T-cell (primary cell): ENCODE results near the gene WDR37. TPM values are rescaled to one million over a fixed set of nuclear protein-coding genes. Genes with fewer than 3 reads are reported as not detected.

ENCODE experiments used
- ATAC-seq, 4 experiments: fragments of 200-7000 bp in 3 of 4; fragments of 150-1000 bp in 1 of 4; cut with Tn5 transposase; replicated peaks in 1 of 4; 1 replicate in 3 of 4; 2 replicates in 1 of 4; pipeline ENCODE4 v1.10.0; 2021; ENCODE audit warnings: moderate library complexity in 3 of 4, mild to moderate bottlenecking in 2 of 4, moderate number of reproducible peaks in 1 of 4
- CTCF ChIA-PET, 2 donors: fragments of 300-600 bp; sonication (Branson Sonifier 250); formaldehyde crosslinking; loops; one replicate each; lab custom pipeline; 2022; ENCODE audit warnings: antibody characterized with exemption in 2 of 2; lab: Charles Lee
- POLR2A ChIA-PET, 2 donors: fragments of 300-600 bp; sonication (Branson Sonifier 250); formaldehyde crosslinking; loops; one replicate each; lab custom pipeline; 2022; ENCODE audit warnings: antibody characterized with exemption in 2 of 2; lab: Charles Lee
- DNase-seq, 35 experiments: peaks; one replicate each; pipeline versions ENCODE4 v3.0.0 to v3.0.0-alpha.2; 2013 to 2023
- H3K27ac ChIP-seq: one replicate; pipeline ENCODE4 v1.5.1; 2013; ENCODE audit warnings: low read length
- H3K27me3 ChIP-seq, 2 experiments: replicated peaks in 1 of 2; 1 replicate in 1 of 2; 2 replicates in 1 of 2; pipeline versions ENCODE4 v1.6.1 to v1.7.0; 2013; ENCODE audit warnings: low read length in 1 of 2, mixed read lengths in 1 of 2; ENCODE audit not compliant: control insufficient read depth in 2 of 2, insufficient read depth in 2 of 2; ENCODE audit errors: extremely low read depth in 1 of 2
- H3K36me3 ChIP-seq, 2 donors: 1 replicate in 1 of 2; 2 replicates in 1 of 2; pipeline versions ENCODE4 v1.6.1 to v1.7.0; 2013; ENCODE audit warnings: low read length in 1 of 2; ENCODE audit not compliant: control insufficient read depth in 2 of 2, insufficient read depth in 1 of 2; ENCODE audit errors: extremely low read depth in 1 of 2
- H3K4me1 ChIP-seq, 2 experiments: 1 replicate in 1 of 2; 2 replicates in 1 of 2; pipeline versions ENCODE4 v1.6.1 to v1.7.0; 2013; ENCODE audit warnings: low read length in 2 of 2, mixed read lengths in 1 of 2; ENCODE audit not compliant: insufficient read depth in 2 of 2, control insufficient read depth in 1 of 2; ENCODE audit errors: extremely low read depth in 1 of 2
- H3K4me3 ChIP-seq, 2 donors: 1 replicate in 1 of 2; 2 replicates in 1 of 2; pipeline versions ENCODE4 v1.5.1 to v1.7.0; 2013; ENCODE audit warnings: mild to moderate bottlenecking in 2 of 2, low read length in 1 of 2, moderate library complexity in 1 of 2; ENCODE audit not compliant: control insufficient read depth in 1 of 2; ENCODE audit errors: extremely low read depth in 1 of 2
- H3K9me3 ChIP-seq: 2 replicates; pipeline ENCODE4 v1.7.0; 2013
- H3K27ac Mint-ChIP-seq, 2 donors: one replicate each; pipeline ENCODE4 v1.8.0; 2020 to 2021; ENCODE audit warnings: mild to moderate bottlenecking in 2 of 2, mixed read lengths in 2 of 2
- H3K27me3 Mint-ChIP-seq, 2 donors: one replicate each; pipeline ENCODE4 v1.8.0; 2021 to 2022; ENCODE audit warnings: mixed read lengths in 2 of 2
- H3K36me3 Mint-ChIP-seq: one replicate; pipeline ENCODE4 v1.8.0; 2021; ENCODE audit warnings: mixed read lengths
- H3K4me1 Mint-ChIP-seq, 3 donors: one replicate each; pipeline ENCODE4 v1.8.0; 2020 to 2022; ENCODE audit warnings: mixed read lengths in 3 of 3, mild to moderate bottlenecking in 1 of 3
- H3K4me3 Mint-ChIP-seq, 3 donors: one replicate each; pipeline ENCODE4 v1.8.0; 2020 to 2022; ENCODE audit warnings: mild to moderate bottlenecking in 3 of 3, mixed read lengths in 3 of 3, moderate library complexity in 3 of 3
- H3K9me3 Mint-ChIP-seq, 3 donors: one replicate each; pipeline ENCODE4 v1.8.0; 2020 to 2022; ENCODE audit warnings: mixed read lengths in 3 of 3
- WGBS: methylation state at CpG from one replicate; pipeline ENCODE4 v1.1.5; 2013; ENCODE audit warnings: missing lambda C conversion rate; ENCODE audit not compliant: insufficient coverage; 5-methylcytosine and 5-hydroxymethylcytosine counted together
- total RNA-seq, 35 experiments: library from RNA in 6 of 35; stranded (reverse) in 6 of 35; fragments of 120-200 nt in 1 of 35; gene quantifications; one replicate each; pipeline versions ENCODE4 v1.2.1 to v1.2.4 and lab custom pipeline; 2013 to 2026

The WDR37 gene
- total RNA-seq, 5 donors from 2014 or later (not counting 1 experiment from before 2014, with no cell fraction given), result 34.6 to 40.4 (median 37.3) TPM

DNA sequence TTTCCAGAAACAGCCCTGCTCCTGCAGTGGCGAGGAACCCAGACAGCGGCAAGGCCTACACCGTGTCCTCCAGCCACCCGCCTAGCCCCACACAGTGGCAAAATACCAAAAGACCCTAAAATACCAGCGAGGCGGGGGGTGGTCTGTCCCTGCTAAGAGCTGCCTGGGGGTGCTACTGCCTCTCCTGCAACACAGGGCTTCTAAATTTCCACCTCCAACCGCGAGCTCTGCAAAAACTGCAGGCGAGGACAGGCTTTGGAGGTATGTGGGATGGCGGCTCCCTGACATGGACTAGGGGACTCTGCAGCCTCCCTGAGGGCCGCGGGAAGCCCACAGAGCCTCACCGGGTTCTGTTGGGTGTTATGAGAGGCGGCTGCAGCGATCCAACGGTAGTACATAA, 122.3 kb downstream of the WDR37 start:
- 79% methylated on average over 15 of the region's 16 CpGs for WGBS
- no peak for ATAC-seq
- POLR2A ChIA-PET, result no interaction called here
- no peaks in the 10 kb centered on the region for H3K36me3 Mint-ChIP-seq
- DNase-seq, result no peak
- H3K4me1 ChIP-seq, result no peaks in the 10 kb centered on the region
- no peak overlapping the region for H3K27ac Mint-ChIP-seq
- no peaks in the 10 kb centered on the region for H3K9me3 ChIP-seq
- H3K4me1 Mint-ChIP-seq, result no peaks in the 10 kb centered on the region
- peaks cover 0 to 28% of the 10 kb centered on the region in 2 experiments for H3K27me3 ChIP-seq
- H3K36me3 ChIP-seq, result no peaks in the 10 kb centered on the region
- no peak overlapping the region for H3K27ac ChIP-seq
- CTCF ChIA-PET, result no interaction called here
- H3K4me3 ChIP-seq, result no peak overlapping the region
- H3K9me3 Mint-ChIP-seq, result no peaks in the 10 kb centered on the region
- H3K4me3 Mint-ChIP-seq, result no peak overlapping the region
- H3K27me3 Mint-ChIP-seq, result peaks cover 0 to 3% of the 10 kb centered on the region in 2 donors

DNA sequence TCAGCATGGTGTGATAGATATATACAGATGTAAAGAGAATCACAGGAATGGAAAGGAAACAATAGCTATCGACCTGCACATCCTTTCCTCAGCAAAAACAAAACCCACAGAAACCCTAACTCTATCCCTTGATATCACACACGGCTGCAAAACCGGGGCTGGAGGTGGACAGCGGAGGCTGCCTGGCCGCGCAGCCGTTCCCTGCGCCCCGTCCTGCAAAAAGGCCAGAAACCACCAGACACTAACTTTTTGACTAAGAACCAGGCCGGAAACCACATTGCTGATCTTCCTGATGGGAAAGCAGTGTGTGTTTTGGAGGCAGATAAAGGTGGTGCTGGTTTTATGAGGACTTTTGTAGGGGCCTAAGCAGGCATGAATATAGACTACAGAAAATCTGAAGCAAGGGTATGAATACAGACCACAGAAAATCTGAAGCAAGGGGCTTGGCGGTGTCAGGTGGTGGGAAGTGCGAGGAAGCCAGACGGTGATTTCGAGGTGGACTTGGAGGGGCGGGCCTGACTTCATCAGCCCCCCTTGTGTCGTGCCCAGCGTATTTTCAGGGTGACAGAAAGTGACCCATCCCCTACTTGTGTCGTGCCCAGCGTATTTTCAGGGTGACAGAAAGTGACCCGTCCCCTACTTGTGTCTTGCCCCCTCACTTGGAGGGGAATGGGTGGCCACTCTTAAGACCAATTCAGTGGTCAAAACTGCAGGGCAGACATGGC, 123.3 kb downstream of the WDR37 start:
- ATAC-seq (no peak), DNase-seq (no peak)
- Mint-ChIP-seq H3K4me1 (no peaks in the 10 kb centered on the region), H3K36me3 (no peaks in the 10 kb centered on the region), H3K27me3 (peaks cover 0 to 7% of the 10 kb centered on the region in 2 donors), H3K4me3 (no peak overlapping the region), H3K27ac (no peak overlapping the region), H3K9me3 (no peaks in the 10 kb centered on the region)
- ChIA-PET CTCF (no interaction called here), POLR2A (no interaction called here)
- no peak overlapping the region for H3K27ac ChIP-seq
- H3K4me3 ChIP-seq, result no peak overlapping the region
- H3K27me3 ChIP-seq, result peaks cover 0 to 32% of the 10 kb centered on the region in 2 experiments
- H3K9me3 ChIP-seq, result no peaks in the 10 kb centered on the region
- no peaks in the 10 kb centered on the region for H3K36me3 ChIP-seq
- H3K4me1 ChIP-seq, result no peaks in the 10 kb centered on the region
- WGBS, result 83% methylated on average over 12 of the region's 20 CpGs

GRCh38 chr10:1180071-1180730, 124.0 kb downstream of the WDR37 start:
- 82% methylated on average over 13 of the region's 16 CpGs for WGBS
- Histone ChIP-seq H3K27ac (no peak overlapping the region), H3K4me1 (no peaks in the 10 kb centered on the region), H3K36me3 (no peaks in the 10 kb centered on the region), H3K27me3 (peaks cover 0 to 35% of the 10 kb centered on the region in 2 experiments), H3K4me3 (no peak overlapping the region), H3K9me3 (no peaks in the 10 kb centered on the region)
- H3K9me3 Mint-ChIP-seq, result no peaks in the 10 kb centered on the region
- peaks cover 0 to 7% of the 10 kb centered on the region in 2 donors for H3K27me3 Mint-ChIP-seq
- POLR2A ChIA-PET, result no interaction called here
- H3K4me3 Mint-ChIP-seq, result no peak overlapping the region
- ATAC-seq (no peak), DNase-seq (no peak)
- H3K36me3 Mint-ChIP-seq, result no peaks in the 10 kb centered on the region
- H3K27ac Mint-ChIP-seq, result no peak overlapping the region
- no peaks in the 10 kb centered on the region for H3K4me1 Mint-ChIP-seq
- CTCF ChIA-PET, result no interaction called here

- H3K27ac Mint-ChIP-seq, result no peak overlapping the region
- 80% methylated on average over 8 of the region's 11 CpGs for WGBS
- H3K4me1 Mint-ChIP-seq, result no peaks in the 10 kb centered on the region
- POLR2A ChIA-PET, result no interaction called here
- peaks cover 0 to 8% of the 10 kb centered on the region in 2 donors for H3K27me3 Mint-ChIP-seq
- H3K4me3 Mint-ChIP-seq, result no peak overlapping the region
- H3K4me1 ChIP-seq, result no peaks in the 10 kb centered on the region
- H3K9me3 ChIP-seq, result no peaks in the 10 kb centered on the region
- H3K4me3 ChIP-seq, result no peak overlapping the region
- no peak for DNase-seq
- peaks cover 0 to 37% of the 10 kb centered on the region in 2 experiments for H3K27me3 ChIP-seq
- CTCF ChIA-PET, result no interaction called here
- H3K9me3 Mint-ChIP-seq, result no peaks in the 10 kb centered on the region
- no peak overlapping the region for H3K27ac ChIP-seq
- no peaks in the 10 kb centered on the region for H3K36me3 Mint-ChIP-seq
- no peaks in the 10 kb centered on the region for H3K36me3 ChIP-seq
- no peak for ATAC-seq
These were observed 124.7 kb downstream of the WDR37 start for GRCh38 chr10:1180836-1181235.

Other genes starting within 250 kb of the WDR37 start
- 100 to 1,000 TPM in 1 of 5 donors, 10 to 100 TPM in 4; 77.2 to 108 (median 94.0) TPM for gene LARP4B, start 124.7 kb upstream of the WDR37 start, total RNA-seq
- gene GTPBP4, start 68.0 kb upstream of the WDR37 start, total RNA-seq, result 10 to 100 TPM; 44.6 to 59.1 (median 47.5) TPM
- not detected for gene IDI2, start 30.5 kb upstream of the WDR37 start, total RNA-seq
- 100 to 1,000 TPM in 2 of 5 donors, 10 to 100 TPM in 3; 26.2 to 166 (median 32.8) TPM for gene IDI1, start 7.3 kb upstream of the WDR37 start, total RNA-seq